ENCODE data around the gene DGKQ. TPM values are rescaled to one million over a fixed set of nuclear protein-coding genes. Genes with fewer than 3 reads are reported as not detected.

Gene DGKQ
- total and polyA plus RNA-seq, 2 of the 13 experiments (the other 11 are each of a cell fraction or from before 2014, with no cell fraction given) = 4.5 to 7.2 TPM

DNA sequence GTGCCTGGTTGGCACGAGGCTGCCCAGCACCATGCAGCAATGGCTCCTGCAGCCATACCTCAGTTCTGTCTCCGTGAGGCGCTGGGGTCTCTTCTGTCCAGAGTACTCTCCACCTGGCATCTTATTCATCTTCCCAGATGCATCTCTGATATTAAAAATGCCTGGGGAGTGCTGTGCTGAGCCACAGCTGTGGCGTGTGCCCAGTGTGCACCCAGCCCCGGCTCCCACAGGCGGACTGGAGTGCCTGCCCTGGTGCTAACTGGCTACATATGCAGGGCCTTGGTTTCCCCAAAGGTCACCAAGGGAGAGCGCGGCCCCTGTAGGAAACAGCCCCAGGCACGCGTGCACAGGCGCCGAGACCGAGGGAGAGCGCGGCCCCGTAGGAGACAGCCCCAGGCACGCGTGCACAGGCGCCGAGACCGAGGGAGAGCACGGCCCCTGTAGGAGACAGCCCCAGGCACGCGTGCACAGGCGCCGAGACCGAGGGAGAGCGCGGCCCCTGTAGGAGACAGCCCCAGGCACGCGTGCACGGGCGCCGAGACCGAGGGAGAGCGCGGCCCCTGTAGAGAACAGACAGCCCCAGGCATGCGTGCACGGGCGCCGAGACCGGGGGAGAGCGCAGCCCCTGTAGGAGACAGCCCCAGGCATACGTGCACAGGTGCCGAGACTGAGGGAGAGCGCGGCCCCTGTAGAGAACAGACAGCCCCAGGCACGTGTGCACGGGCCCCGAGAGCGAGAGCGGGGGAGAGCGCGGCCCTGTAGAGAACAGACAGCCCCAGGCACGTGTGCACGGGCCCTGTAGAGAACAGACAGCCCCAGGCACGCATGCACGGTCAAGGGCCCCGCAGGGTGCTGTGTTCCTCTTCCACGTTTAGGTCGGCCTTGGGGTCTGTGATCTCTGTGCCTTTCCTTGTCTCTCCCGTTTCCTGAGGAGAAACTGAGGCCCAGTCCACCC lies 26.6 kb downstream of the DGKQ start:
- ATAC-seq = no peak
- BruUV-seq (replicated peaks) = no TSS peak
- H3K27me3 ChIP-seq (ENCODE audit: control insufficient read depth in 1 of 2, insufficient read depth in 2 of 2, low read length in 2 of 2) = no peaks in the 10 kb centered on the region
- no peak overlapping the region for H3K9ac ChIP-seq (ENCODE audit: insufficient read depth, low read depth, low read length)
- POLR2A ChIA-PET = interaction anchor here (1.2 kb wide), 1 partner anchor 15 kb away, joined by 3 read pairs; the partner anchor contains the start of genes GAK and TMEM175
- H3K36me3 ChIP-seq (replicated peaks in 1 of 2; ENCODE audit: control insufficient read depth in 1 of 2, insufficient read depth in 2 of 2, low read length in 2 of 2) = no peaks in the 10 kb centered on the region
- TF ChIP-seq CENPBD1 (CRISPR knock-in tag; IDR thresholded peaks at IDR 0.05; ENCODE audit: borderline replicate concordance, low read depth) = no peak
- H3K4me3 ChIP-seq (replicated peaks in 1 of 3; ENCODE audit: insufficient read depth in 1 of 3, low read depth in 2 of 3, low read length in 3 of 3) = no peak overlapping the region
- H4K20me1 ChIP-seq (ENCODE audit: insufficient read depth, low read length) = no peaks in the 10 kb centered on the region
- H2AFZ ChIP-seq (ENCODE audit: low read length) = no peak overlapping the region
- peaks cover 31% of the 10 kb centered on the region for H3K4me1 ChIP-seq (ENCODE audit: insufficient read depth, low read length)
- in situ Hi-C loops (cut with HindIII; ENCODE audit: extremely low pct_ligation_motif_present, low pct_unique_long_range_greater_than_20kb) (no loop called here), intact Hi-C loops (cut with micrococcal nuclease; ENCODE audit: unreplicated experiment) (no loop called here)
- no peak overlapping the region; the same call in 1 of the 2 replicates for H3K4me2 ChIP-seq (ENCODE audit: low read depth, low read length)
- CTCF ChIA-PET (ENCODE audit: low intra/inter-chr PET ratio, low total read pairs) = no interaction called here
- no peak overlapping the region for H3K27ac ChIP-seq (ENCODE audit: extremely low read length, insufficient read depth, low read length)
- no peaks in the 10 kb centered on the region for H3K79me2 ChIP-seq (ENCODE audit: insufficient read depth, low read length)
- DNase-seq (ENCODE audit: low spot score) = no peak
- no peak for FAIRE-seq
- no peaks in the 10 kb centered on the region for H3K9me3 ChIP-seq (ENCODE audit: low read length)
- 90% methylated on average over 54 of the region's 62 CpGs for WGBS (ENCODE audit: low lambda C conversion rate)

GRCh38 chr4:946103-946450 lies 27.3 kb downstream of the DGKQ start:
- WGBS (ENCODE audit: low lambda C conversion rate) = 44% methylated on average over 6 of the region's 9 CpGs
- Histone ChIP-seq H3K4me3 (replicated peaks in 1 of 3; ENCODE audit: insufficient read depth in 1 of 3, low read depth in 2 of 3, low read length in 3 of 3) (peak overlapping the region in 1 of 3 experiments; percentile 68; a peak in 1 of 6 replicates), H4K20me1 (ENCODE audit: insufficient read depth, low read length) (no peaks in the 10 kb centered on the region), H3K27me3 (ENCODE audit: control insufficient read depth in 1 of 2, insufficient read depth in 2 of 2, low read length in 2 of 2) (no peaks in the 10 kb centered on the region), H3K36me3 (replicated peaks in 1 of 2; ENCODE audit: control insufficient read depth in 1 of 2, insufficient read depth in 2 of 2, low read length in 2 of 2) (no peaks in the 10 kb centered on the region), H3K27ac (ENCODE audit: extremely low read length, insufficient read depth, low read length) (no peak overlapping the region), H3K9me3 (ENCODE audit: low read length) (no peaks in the 10 kb centered on the region), H3K9ac (ENCODE audit: insufficient read depth, low read depth, low read length) (no peak overlapping the region), H3K4me2 (ENCODE audit: low read depth, low read length) (peak overlapping the region; percentile 83), H3K79me2 (ENCODE audit: insufficient read depth, low read length) (no peaks in the 10 kb centered on the region), H2AFZ (ENCODE audit: low read length) (no peak overlapping the region), H3K4me1 (ENCODE audit: insufficient read depth, low read length) (peaks cover 31% of the 10 kb centered on the region)
- ChIA-PET POLR2A (interaction anchor here (1.2 kb wide), 1 partner anchor 14 kb away, joined by 3 read pairs; the partner anchor contains the start of genes GAK and TMEM175), CTCF (ENCODE audit: low intra/inter-chr PET ratio, low total read pairs) (no interaction called here)
- TF ChIP-seq ZFP91 (CRISPR knock-in tag; IDR thresholded peaks at IDR 0.05; ENCODE audit: borderline replicate concordance) (peak; percentile 23; the same call in 1 of the 2 replicates), ZNF607 (CRISPR knock-in tag; IDR thresholded peaks at IDR 0.05; ENCODE audit: borderline replicate concordance) (no peak)
- in situ Hi-C loops (cut with HindIII; ENCODE audit: extremely low pct_ligation_motif_present, low pct_unique_long_range_greater_than_20kb) = no loop called here
- ATAC-seq (no peak), DNase-seq (ENCODE audit: low spot score) (no peak), FAIRE-seq (no peak)
- no TSS peak for BruUV-seq (replicated peaks)
- intact Hi-C loops (cut with micrococcal nuclease; ENCODE audit: unreplicated experiment) = no loop called here
